ENCODE measurements around the gene IQCC.

Gene IQCC

DNA sequence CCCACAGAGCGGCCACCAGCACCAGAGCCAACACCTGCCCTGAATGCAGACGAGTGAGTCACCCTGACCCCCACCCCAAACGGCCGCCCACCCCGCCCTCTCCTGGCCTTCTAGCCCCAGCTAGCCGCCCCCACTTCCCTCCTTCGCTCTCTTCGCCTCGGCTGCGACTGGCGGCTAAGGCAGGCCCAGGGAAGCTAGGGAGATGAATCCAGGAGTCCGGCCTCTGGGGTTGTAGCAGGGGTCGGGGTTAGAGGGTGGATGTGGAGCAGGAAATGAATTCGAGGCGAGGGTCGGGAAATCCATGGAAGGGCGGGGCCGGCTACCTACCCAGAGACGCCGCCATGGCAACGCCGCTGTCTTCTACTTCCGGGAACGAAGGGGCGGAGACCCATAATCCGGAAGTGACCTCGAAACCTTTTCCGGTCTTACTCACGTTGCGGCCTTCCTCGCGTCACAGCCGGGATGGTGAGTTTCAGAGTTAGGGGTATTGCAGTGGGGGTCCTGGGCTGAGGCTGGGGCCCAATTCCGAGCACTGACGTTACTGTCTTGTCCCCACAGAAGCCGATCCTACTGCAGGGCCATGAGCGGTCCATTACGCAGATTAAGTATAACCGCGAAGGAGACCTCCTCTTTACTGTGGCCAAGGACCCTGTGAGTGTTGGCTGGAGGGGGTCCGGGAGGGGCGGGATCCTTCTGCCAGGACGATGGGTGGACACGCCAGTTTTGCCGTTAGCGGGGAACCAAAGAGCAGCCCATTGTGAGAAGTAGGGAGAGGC lies 16.7 kb downstream of the IQCC start, which contains the start of the genes EIF3I and TMEM234:
Gene EIF3I, plus strand, starts transcription at position 428 of the 776 bp plus-strand sequence. Its CDS starts 35 bp downstream, at position 463.
Gene TMEM234, minus strand, starts transcription at position 374 of the 776 bp plus-strand sequence. Its CDS starts 31 bp downstream, at position 343.
- H3K9me3 ChIP-seq (ENCODE audit: control insufficient read depth, low read length): no peaks in the 10 kb centered on the region
- peaks cover 20% of the 10 kb centered on the region for H3K4me1 ChIP-seq (ENCODE audit: control insufficient read depth, insufficient read depth, low read length, poor library complexity, severe bottlenecking)
- H3K4me3 ChIP-seq (ENCODE audit: insufficient read depth, low read depth, low read length, poor library complexity, severe bottlenecking): peak within 1 kb of the TSS; percentile 70
- H3K27me3 ChIP-seq (replicated peaks; ENCODE audit: control insufficient read depth, insufficient read depth, low read length, poor library complexity, severe bottlenecking): no peaks in the 10 kb centered on the region
- peak; percentile 85 to 91 (median 86) for DNase-seq
- H3K36me3 ChIP-seq (ENCODE audit: control insufficient read depth, insufficient read depth, low read length): peaks cover 10% of the 10 kb centered on the region
- peak within 1 kb of the TSS; percentile 96 for H3K27ac ChIP-seq (ENCODE audit: insufficient read depth, low read length, poor library complexity, severe bottlenecking)

DNA sequence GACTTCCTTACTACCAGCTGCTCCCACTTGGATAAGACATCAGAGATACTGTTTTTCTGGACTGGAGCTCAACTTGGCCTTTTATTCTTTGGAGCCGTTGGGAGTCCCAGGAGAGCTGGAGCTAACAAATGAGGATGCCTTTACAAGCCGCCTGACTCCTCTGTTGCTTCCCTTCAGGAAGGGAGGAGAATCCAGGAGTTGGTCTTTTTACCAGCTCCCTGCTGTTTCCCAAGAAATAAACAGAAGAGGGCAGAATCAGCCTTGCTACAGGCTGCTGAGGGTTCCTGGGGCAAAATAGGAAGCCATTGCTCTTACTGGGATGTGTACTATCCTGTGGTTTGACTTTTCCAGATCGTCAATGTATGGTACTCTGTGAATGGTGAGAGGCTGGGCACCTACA lies 18.2 kb downstream of the IQCC start:
- Histone ChIP-seq H3K27me3 (replicated peaks; ENCODE audit: control insufficient read depth, insufficient read depth, low read length, poor library complexity, severe bottlenecking) (no peaks in the 10 kb centered on the region), H3K36me3 (ENCODE audit: control insufficient read depth, insufficient read depth, low read length) (peaks cover 16% of the 10 kb centered on the region), H3K4me3 (ENCODE audit: insufficient read depth, low read depth, low read length, poor library complexity, severe bottlenecking) (no peak overlapping the region), H3K27ac (ENCODE audit: insufficient read depth, low read length, poor library complexity, severe bottlenecking) (peak overlapping the region; percentile 40), H3K9me3 (ENCODE audit: control insufficient read depth, low read length) (no peaks in the 10 kb centered on the region), H3K4me1 (ENCODE audit: control insufficient read depth, insufficient read depth, low read length, poor library complexity, severe bottlenecking) (peaks cover 20% of the 10 kb centered on the region)
- DNase-seq: no peak

GRCh38 chr1:32224285-32224684 lies 18.8 kb downstream of the IQCC start:
- no peaks in the 10 kb centered on the region for H3K27me3 ChIP-seq (replicated peaks; ENCODE audit: control insufficient read depth, insufficient read depth, low read length, poor library complexity, severe bottlenecking)
- H3K9me3 ChIP-seq (ENCODE audit: control insufficient read depth, low read length): no peaks in the 10 kb centered on the region
- DNase-seq: no peak
- H3K4me3 ChIP-seq (ENCODE audit: insufficient read depth, low read depth, low read length, poor library complexity, severe bottlenecking): no peak overlapping the region
- peaks cover 20% of the 10 kb centered on the region for H3K4me1 ChIP-seq (ENCODE audit: control insufficient read depth, insufficient read depth, low read length, poor library complexity, severe bottlenecking)
- H3K27ac ChIP-seq (ENCODE audit: insufficient read depth, low read length, poor library complexity, severe bottlenecking): no peak overlapping the region
- peaks cover 21% of the 10 kb centered on the region for H3K36me3 ChIP-seq (ENCODE audit: control insufficient read depth, insufficient read depth, low read length)

DNA sequence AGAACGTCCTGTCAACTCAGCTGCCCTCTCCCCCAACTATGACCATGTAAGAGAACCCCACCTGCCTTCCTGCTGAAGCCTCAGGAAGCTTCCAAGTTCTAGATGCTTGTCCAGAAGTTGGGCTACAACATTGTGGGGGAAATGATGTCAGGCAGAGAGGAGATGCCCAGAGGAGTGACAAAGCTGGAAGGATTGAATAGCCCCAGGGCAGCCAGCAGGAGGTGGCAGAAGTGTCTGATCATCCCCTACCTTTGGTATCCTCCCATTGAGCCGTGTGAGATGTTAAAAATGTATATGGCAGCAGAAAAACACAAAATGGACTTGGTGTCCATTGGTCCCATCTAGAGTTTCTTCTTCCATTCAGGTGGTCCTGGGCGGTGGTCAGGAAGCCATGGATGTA lies 23.3 kb downstream of the IQCC start:
- no peak for DNase-seq
- no peaks in the 10 kb centered on the region for H3K27me3 ChIP-seq (replicated peaks; ENCODE audit: control insufficient read depth, insufficient read depth, low read length, poor library complexity, severe bottlenecking)
- H3K4me1 ChIP-seq (ENCODE audit: control insufficient read depth, insufficient read depth, low read length, poor library complexity, severe bottlenecking): peaks cover 1% of the 10 kb centered on the region
- H3K27ac ChIP-seq (ENCODE audit: insufficient read depth, low read length, poor library complexity, severe bottlenecking): no peak overlapping the region
- no peaks in the 10 kb centered on the region for H3K9me3 ChIP-seq (ENCODE audit: control insufficient read depth, low read length)
- peaks cover 48% of the 10 kb centered on the region for H3K36me3 ChIP-seq (ENCODE audit: control insufficient read depth, insufficient read depth, low read length)
- no peak overlapping the region for H3K4me3 ChIP-seq (ENCODE audit: insufficient read depth, low read depth, low read length, poor library complexity, severe bottlenecking)

DNA sequence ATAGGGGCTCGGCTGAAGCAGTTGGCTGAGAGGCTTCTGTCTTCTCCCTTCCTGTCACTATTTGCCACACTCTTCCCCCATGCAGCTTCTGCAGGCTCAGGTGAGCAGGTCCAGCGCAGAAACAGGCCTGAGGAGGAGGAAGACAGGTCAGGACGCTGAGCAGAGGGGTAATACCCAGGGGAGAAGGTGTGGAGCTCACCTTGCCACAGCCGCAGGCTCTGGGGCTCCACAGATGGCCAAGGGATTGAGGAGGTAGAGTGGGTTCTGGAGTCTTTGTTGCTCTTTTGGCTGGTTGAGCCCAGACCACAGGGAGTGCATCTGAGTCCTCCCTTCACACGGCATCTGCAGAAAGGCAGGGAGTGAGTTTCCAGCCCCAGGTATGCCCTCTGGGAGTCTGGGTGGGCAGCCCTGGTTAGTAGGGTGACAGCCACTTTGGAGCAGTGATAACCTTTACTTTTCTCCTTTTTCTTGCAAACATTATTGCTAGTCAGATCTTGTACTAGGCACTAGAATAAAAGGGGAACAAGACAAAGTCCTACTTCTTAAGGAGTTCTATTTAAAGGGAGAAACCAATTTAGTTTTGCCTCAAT lies 26.5 kb downstream of the IQCC start:
- Histone ChIP-seq H3K4me1 (ENCODE audit: control insufficient read depth, insufficient read depth, low read length, poor library complexity, severe bottlenecking) (no peaks in the 10 kb centered on the region), H3K4me3 (ENCODE audit: insufficient read depth, low read depth, low read length, poor library complexity, severe bottlenecking) (no peak overlapping the region), H3K36me3 (ENCODE audit: control insufficient read depth, insufficient read depth, low read length) (peaks cover 41% of the 10 kb centered on the region), H3K9me3 (ENCODE audit: control insufficient read depth, low read length) (no peaks in the 10 kb centered on the region), H3K27me3 (replicated peaks; ENCODE audit: control insufficient read depth, insufficient read depth, low read length, poor library complexity, severe bottlenecking) (no peaks in the 10 kb centered on the region), H3K27ac (ENCODE audit: insufficient read depth, low read length, poor library complexity, severe bottlenecking) (no peak overlapping the region)
- DNase-seq: no peak

GRCh38 chr1:32232558-32233304 lies 27.3 kb downstream of the IQCC start:
- Histone ChIP-seq H3K27ac (ENCODE audit: insufficient read depth, low read length, poor library complexity, severe bottlenecking) (no peak overlapping the region), H3K4me3 (ENCODE audit: insufficient read depth, low read depth, low read length, poor library complexity, severe bottlenecking) (no peak overlapping the region), H3K27me3 (replicated peaks; ENCODE audit: control insufficient read depth, insufficient read depth, low read length, poor library complexity, severe bottlenecking) (no peaks in the 10 kb centered on the region), H3K4me1 (ENCODE audit: control insufficient read depth, insufficient read depth, low read length, poor library complexity, severe bottlenecking) (no peaks in the 10 kb centered on the region), H3K9me3 (ENCODE audit: control insufficient read depth, low read length) (no peaks in the 10 kb centered on the region), H3K36me3 (ENCODE audit: control insufficient read depth, insufficient read depth, low read length) (peaks cover 40% of the 10 kb centered on the region)
- no peak for DNase-seq

DNA sequence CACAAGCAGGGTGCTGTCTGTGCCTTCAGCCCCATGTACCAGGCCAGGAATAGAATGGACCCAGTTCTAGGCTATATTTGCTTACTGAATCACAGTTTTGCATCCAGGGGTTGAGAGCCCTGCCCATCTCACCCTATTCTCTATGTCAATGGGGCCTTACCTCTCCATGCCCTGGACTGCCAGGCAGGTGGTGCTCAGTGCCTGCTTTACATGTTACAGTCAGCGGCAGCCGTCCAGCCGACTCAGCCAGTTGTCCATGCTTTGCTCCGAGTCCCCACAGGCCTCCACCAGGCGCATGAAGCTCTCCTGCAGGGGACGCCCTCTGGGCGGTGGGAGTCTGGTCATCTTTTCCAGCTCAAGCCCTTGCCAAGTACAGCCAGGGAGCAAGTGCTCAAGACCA lies 29.3 kb downstream of the IQCC start:
- Histone ChIP-seq H3K27me3 (replicated peaks; ENCODE audit: control insufficient read depth, insufficient read depth, low read length, poor library complexity, severe bottlenecking) (no peaks in the 10 kb centered on the region), H3K4me3 (ENCODE audit: insufficient read depth, low read depth, low read length, poor library complexity, severe bottlenecking) (no peak overlapping the region), H3K36me3 (ENCODE audit: control insufficient read depth, insufficient read depth, low read length) (peaks cover 27% of the 10 kb centered on the region), H3K9me3 (ENCODE audit: control insufficient read depth, low read length) (no peaks in the 10 kb centered on the region), H3K4me1 (ENCODE audit: control insufficient read depth, insufficient read depth, low read length, poor library complexity, severe bottlenecking) (no peaks in the 10 kb centered on the region), H3K27ac (ENCODE audit: insufficient read depth, low read length, poor library complexity, severe bottlenecking) (no peak overlapping the region)
- no peak for DNase-seq

DNA sequence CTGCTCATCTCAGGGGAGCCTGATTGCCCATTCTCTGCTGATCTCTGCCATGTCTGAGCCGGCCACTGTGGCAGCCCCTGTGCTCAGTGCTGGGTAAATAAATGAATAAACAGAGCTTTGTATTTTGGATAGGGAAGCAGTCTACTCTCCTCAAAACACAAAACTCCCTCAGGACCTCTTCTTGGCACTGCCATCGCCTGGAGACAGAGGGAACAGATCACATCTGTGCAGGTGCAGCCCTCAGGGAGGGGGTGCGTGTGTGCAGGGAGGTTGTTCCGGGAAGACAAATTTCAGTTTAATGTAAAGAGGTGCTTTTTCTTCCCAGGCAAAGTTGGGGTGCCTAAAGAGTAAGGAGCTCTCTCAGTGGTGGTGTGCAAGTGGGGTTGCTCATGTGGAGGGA lies 33.9 kb downstream of the IQCC start:
- Histone ChIP-seq H3K4me3 (ENCODE audit: insufficient read depth, low read depth, low read length, poor library complexity, severe bottlenecking) (no peak overlapping the region), H3K9me3 (ENCODE audit: control insufficient read depth, low read length) (no peaks in the 10 kb centered on the region), H3K27me3 (replicated peaks; ENCODE audit: control insufficient read depth, insufficient read depth, low read length, poor library complexity, severe bottlenecking) (no peaks in the 10 kb centered on the region), H3K27ac (ENCODE audit: insufficient read depth, low read length, poor library complexity, severe bottlenecking) (no peak overlapping the region), H3K4me1 (ENCODE audit: control insufficient read depth, insufficient read depth, low read length, poor library complexity, severe bottlenecking) (peaks cover 14% of the 10 kb centered on the region), H3K36me3 (ENCODE audit: control insufficient read depth, insufficient read depth, low read length) (no peaks in the 10 kb centered on the region)
- no peak for DNase-seq

- H3K4me1 ChIP-seq (ENCODE audit: control insufficient read depth, insufficient read depth, low read length, poor library complexity, severe bottlenecking): peaks cover 14% of the 10 kb centered on the region
- DNase-seq: no peak
These were observed 34.3 kb downstream of the IQCC start for GRCh38 chr1:32239790-32240139.

More at GRCh38 chr1:32239790-32240139, 34.3 kb downstream of the IQCC start:
- Histone ChIP-seq H3K9me3 (ENCODE audit: control insufficient read depth, low read length) (no peaks in the 10 kb centered on the region), H3K4me3 (ENCODE audit: insufficient read depth, low read depth, low read length, poor library complexity, severe bottlenecking) (peak overlapping the region; percentile 80), H3K27ac (ENCODE audit: insufficient read depth, low read length, poor library complexity, severe bottlenecking) (no peak overlapping the region), H3K36me3 (ENCODE audit: control insufficient read depth, insufficient read depth, low read length) (no peaks in the 10 kb centered on the region), H3K27me3 (replicated peaks; ENCODE audit: control insufficient read depth, insufficient read depth, low read length, poor library complexity, severe bottlenecking) (no peaks in the 10 kb centered on the region)

Data from effector memory CD4-positive, alpha-beta T cell (primary cell).